ENCODE measurements around the gene AFF2.

Gene AFF2

GRCh38 chrX:148979786-148980185 lies 479.4 kb downstream of the AFF2 start:
- Mint-ChIP-seq H3K4me3 (no peak overlapping the region), H3K36me3 (ENCODE audit: low read depth) (no peaks in the 10 kb centered on the region), H3K9me3 (no peaks in the 10 kb centered on the region), H3K27ac (no peak overlapping the region), H3K27me3 (no peaks in the 10 kb centered on the region), H3K4me1 (peaks cover 3% of the 10 kb centered on the region)
- ATAC-seq = no peak
- no peak for DNase-seq

- ATAC-seq (no peak), DNase-seq (no peak)
- peaks cover 3% of the 10 kb centered on the region for H3K4me1 Mint-ChIP-seq
- no peaks in the 10 kb centered on the region for H3K36me3 Mint-ChIP-seq (ENCODE audit: low read depth)
- no peak overlapping the region for H3K27ac Mint-ChIP-seq
- H3K27me3 Mint-ChIP-seq = no peaks in the 10 kb centered on the region
- H3K4me3 Mint-ChIP-seq = no peak overlapping the region
- H3K9me3 Mint-ChIP-seq = no peaks in the 10 kb centered on the region
Measured at GRCh38 chrX:148984238-148984637, 483.8 kb downstream of the AFF2 start.

DNA sequence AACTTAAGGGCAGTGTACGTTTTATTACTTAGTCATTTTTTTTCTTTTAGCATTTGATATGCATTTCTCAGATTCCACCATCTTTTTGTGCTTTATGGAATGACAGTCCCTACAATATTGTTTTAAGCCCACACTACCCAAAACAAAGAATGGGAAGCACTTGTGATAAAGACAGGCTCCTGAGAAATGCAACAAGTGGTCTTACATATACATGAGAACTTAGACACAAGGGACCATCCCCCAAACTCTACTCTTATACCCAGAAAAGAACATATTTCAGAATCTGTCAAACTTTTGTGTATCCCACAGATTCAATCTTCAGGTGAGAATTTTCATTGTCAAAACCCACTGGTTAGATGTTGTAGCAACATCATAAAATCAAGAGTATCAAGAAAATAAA lies 491.1 kb downstream of the AFF2 start:
- Mint-ChIP-seq H3K27ac (no peak overlapping the region), H3K27me3 (no peaks in the 10 kb centered on the region), H3K4me3 (no peak overlapping the region), H3K4me1 (no peaks in the 10 kb centered on the region), H3K36me3 (ENCODE audit: low read depth) (no peaks in the 10 kb centered on the region), H3K9me3 (no peaks in the 10 kb centered on the region)
- ATAC-seq (no peak), DNase-seq (no peak)

DNA sequence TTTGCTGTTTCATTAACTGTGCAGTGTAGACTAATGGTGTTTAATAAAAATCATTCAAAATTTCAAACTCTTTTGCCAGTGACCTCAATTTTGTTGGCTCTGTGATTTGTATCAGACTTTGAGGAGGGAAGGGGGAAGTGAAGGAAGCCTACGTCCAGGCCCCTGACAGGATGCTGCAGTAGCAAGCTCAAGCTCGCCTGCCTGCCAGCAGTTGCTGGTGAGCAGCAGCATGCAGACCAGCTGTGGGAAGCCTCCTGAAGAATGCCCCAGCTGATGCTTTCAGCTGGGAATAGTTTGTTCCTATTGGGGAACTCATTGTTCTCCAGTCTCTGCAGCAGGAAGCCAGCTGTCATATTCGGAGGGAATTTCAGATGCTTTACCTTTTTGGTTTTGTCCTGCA lies 495.2 kb downstream of the AFF2 start:
- Mint-ChIP-seq H3K27ac (no peak overlapping the region), H3K4me1 (no peaks in the 10 kb centered on the region), H3K9me3 (no peaks in the 10 kb centered on the region), H3K36me3 (ENCODE audit: low read depth) (no peaks in the 10 kb centered on the region), H3K4me3 (no peak overlapping the region), H3K27me3 (no peaks in the 10 kb centered on the region)
- ATAC-seq (no peak), DNase-seq (no peak)

DNA sequence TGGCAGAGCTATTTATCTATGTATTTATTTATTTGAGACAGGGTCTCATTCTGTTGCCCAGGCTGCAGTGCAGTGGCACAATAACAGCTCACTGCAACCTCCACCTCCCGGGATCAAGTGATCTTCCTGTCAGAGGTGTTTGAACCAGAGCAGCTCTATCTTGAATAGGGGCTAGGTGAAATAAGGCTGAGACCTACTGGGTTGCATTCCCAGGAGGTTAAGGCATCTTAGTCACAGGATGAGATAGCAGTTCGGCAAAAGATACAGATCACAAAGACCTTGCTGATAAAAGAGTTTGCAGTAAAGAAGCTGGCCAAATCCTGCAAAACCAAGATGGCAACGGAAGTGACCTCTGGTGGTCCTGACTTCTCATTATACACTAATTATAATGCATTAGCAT lies 501.9 kb downstream of the AFF2 start:
- Mint-ChIP-seq H3K9me3 (no peaks in the 10 kb centered on the region), H3K36me3 (ENCODE audit: low read depth) (no peaks in the 10 kb centered on the region), H3K27ac (no peak overlapping the region), H3K4me1 (no peaks in the 10 kb centered on the region), H3K4me3 (no peak overlapping the region), H3K27me3 (no peaks in the 10 kb centered on the region)
- DNase-seq (no peak), ATAC-seq (no peak)

DNA sequence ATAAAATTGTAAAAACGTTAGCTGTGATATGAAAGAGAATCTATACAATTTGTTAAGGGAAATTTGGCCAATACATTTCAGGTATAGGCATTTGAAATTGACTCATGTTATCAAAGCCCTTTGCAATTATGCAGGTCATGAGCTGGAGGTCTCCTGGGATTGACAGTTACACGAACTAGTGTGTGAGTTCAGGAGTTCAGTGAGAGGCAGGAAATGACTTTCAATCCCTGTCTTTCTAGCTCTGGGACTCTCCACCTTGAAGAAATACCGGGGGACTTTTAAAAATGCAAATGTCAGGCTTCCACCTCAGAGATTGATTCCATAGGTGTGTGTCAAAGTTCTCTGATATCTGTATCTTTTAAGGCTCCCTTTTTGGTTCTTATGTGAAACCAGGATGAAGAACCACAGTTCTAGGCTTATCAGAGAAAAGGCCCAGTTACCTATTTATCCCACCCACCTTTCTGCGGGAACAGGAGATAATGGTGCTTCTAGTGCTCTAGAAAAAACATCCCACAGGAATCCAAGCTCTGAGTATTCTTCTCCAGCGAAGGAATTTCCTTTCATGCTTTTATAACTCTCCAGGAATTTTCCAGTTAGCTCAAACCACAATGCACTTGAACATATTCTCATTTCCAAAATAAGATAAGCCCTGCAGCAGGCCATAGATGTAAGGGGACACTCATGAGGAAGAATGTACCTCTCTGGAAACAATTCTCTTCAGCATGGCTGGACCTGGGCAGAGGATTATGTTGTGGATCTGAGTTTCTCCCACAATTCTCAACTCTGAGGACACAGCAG lies 503.6 kb downstream of the AFF2 start:
- Mint-ChIP-seq H3K9me3 (no peaks in the 10 kb centered on the region), H3K36me3 (ENCODE audit: low read depth) (no peaks in the 10 kb centered on the region), H3K4me3 (no peak overlapping the region), H3K4me1 (no peaks in the 10 kb centered on the region), H3K27me3 (no peaks in the 10 kb centered on the region), H3K27ac (no peak overlapping the region)
- no peak for DNase-seq
- ATAC-seq = no peak

- no peaks in the 10 kb centered on the region for H3K4me1 Mint-ChIP-seq
- no peaks in the 10 kb centered on the region for H3K27me3 Mint-ChIP-seq
- H3K4me3 Mint-ChIP-seq = no peak overlapping the region
- ATAC-seq (no peak), DNase-seq (no peak)
- no peak overlapping the region for H3K27ac Mint-ChIP-seq
- H3K36me3 Mint-ChIP-seq (ENCODE audit: low read depth) = no peaks in the 10 kb centered on the region
- no peaks in the 10 kb centered on the region for H3K9me3 Mint-ChIP-seq
Measured at GRCh38 chrX:149004936-149005335, 504.5 kb downstream of the AFF2 start.

- ATAC-seq = no peak
- Mint-ChIP-seq H3K36me3 (ENCODE audit: low read depth) (no peaks in the 10 kb centered on the region), H3K27ac (no peak overlapping the region), H3K9me3 (no peaks in the 10 kb centered on the region), H3K27me3 (no peaks in the 10 kb centered on the region), H3K4me1 (no peaks in the 10 kb centered on the region), H3K4me3 (no peak overlapping the region)
- DNase-seq = no peak
Measured at GRCh38 chrX:149006235-149006634, 505.8 kb downstream of the AFF2 start.

- Mint-ChIP-seq H3K4me3 (no peak overlapping the region), H3K9me3 (no peaks in the 10 kb centered on the region)
Measured at GRCh38 chrX:149007423-149007822, 507.0 kb downstream of the AFF2 start.

DNA sequence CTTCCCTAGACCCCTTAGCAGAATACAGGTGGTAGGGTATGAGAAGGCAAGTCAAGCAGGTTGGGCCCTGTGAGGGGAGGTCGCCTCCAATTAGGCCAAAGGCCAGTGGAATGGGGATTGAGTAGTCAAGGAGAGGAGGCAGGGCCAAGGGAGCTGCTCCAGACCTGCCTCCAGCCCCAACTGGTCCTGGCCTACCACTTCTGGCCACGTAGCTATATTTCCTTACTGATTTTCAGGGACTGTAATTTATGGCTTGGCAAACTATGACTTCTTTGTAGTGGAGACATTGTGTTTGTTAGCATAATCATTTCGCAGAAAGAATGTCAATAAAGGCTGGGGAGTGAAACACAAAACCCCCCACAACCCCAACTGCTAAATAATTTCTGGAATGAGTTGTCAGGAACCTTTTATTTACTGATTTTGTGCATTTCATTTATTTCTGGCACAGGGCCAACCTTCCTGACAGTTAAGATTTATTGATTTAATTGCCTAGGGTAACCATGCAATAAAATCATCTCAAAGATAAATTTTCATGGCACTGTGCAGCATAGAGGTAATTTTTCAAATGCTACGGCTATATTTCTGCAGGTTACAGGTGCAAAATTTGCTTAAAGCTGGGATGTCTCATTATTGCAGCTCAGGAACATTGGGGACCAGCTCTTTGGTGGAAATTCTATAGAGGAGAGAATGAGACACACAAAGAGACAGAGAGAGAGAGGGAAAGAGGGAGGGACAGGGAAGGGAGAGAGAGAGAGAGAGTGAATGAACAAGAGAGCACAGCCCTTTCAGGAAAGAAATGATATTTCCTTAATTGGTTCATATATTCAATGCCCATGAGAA lies 509.8 kb downstream of the AFF2 start:
- DNase-seq = no peak
- H3K27ac Mint-ChIP-seq = no peak overlapping the region
- no peaks in the 10 kb centered on the region for H3K4me1 Mint-ChIP-seq
- no peaks in the 10 kb centered on the region for H3K9me3 Mint-ChIP-seq
- H3K4me3 Mint-ChIP-seq = no peak overlapping the region
- no peaks in the 10 kb centered on the region for H3K36me3 Mint-ChIP-seq (ENCODE audit: low read depth)
- no peaks in the 10 kb centered on the region for H3K27me3 Mint-ChIP-seq
- ATAC-seq = no peak

More at GRCh38 chrX:149007423-149007822, 507.0 kb downstream of the AFF2 start:
- no peaks in the 10 kb centered on the region for H3K4me1 Mint-ChIP-seq
- H3K27ac Mint-ChIP-seq = no peak overlapping the region
- H3K36me3 Mint-ChIP-seq (ENCODE audit: low read depth) = no peaks in the 10 kb centered on the region
- ATAC-seq = no peak
- DNase-seq = no peak
- H3K27me3 Mint-ChIP-seq = no peaks in the 10 kb centered on the region

DNA sequence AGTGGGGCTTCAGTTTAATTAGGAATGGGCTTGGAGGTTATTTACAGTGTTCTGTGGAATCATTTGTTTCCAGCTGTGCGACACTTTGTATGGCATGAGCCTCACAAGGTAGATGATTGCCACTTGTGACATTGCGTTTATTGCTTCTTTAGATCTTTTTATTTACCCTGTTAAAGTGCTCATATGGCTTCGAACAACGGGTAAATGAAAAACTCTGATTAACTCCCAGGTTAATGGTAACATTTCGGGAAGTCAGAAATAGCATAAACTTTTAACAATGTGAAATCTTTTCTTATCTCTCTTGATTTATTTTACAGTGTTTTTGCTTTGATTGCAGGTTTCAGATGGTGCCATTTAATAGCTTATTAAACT lies 510.4 kb downstream of the AFF2 start:
- Mint-ChIP-seq H3K27ac (no peak overlapping the region), H3K9me3 (no peaks in the 10 kb centered on the region), H3K4me1 (no peaks in the 10 kb centered on the region), H3K36me3 (ENCODE audit: low read depth) (no peaks in the 10 kb centered on the region), H3K27me3 (no peaks in the 10 kb centered on the region), H3K4me3 (no peak overlapping the region)
- no peak for DNase-seq
- no peak for ATAC-seq

DNA sequence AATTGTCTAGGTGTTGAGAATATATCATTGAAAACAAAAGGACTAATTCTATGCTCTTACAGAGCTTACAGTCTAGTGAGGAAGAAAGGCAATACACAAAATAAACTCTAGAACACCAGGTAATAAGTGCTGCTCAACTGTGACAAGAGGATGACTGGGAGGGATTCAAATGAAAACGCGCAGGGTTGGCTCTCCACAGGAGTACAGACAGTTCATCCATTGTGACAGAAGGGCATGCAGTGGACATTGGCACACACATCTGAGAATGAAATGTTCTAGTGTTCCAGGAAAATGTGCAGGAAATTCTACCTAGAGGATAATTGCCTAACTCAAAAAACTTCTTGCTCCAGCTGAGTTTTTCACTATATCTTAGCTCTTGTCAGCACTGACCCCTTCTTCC lies 512.7 kb downstream of the AFF2 start:
- ATAC-seq = no peak
- Mint-ChIP-seq H3K4me3 (no peak overlapping the region), H3K27ac (no peak overlapping the region)

GRCh38 chrX:149021159-149021558 lies 520.7 kb downstream of the AFF2 start:
- ATAC-seq (no peak), DNase-seq (no peak)
- Mint-ChIP-seq H3K27ac (no peak overlapping the region), H3K36me3 (ENCODE audit: low read depth) (no peaks in the 10 kb centered on the region), H3K4me3 (no peak overlapping the region), H3K4me1 (no peaks in the 10 kb centered on the region), H3K27me3 (no peaks in the 10 kb centered on the region), H3K9me3 (peaks cover 14% of the 10 kb centered on the region)

More for the DNA sequence above, 512.7 kb downstream of the AFF2 start:
- no peaks in the 10 kb centered on the region for H3K4me1 Mint-ChIP-seq
- no peaks in the 10 kb centered on the region for H3K27me3 Mint-ChIP-seq
- no peaks in the 10 kb centered on the region for H3K9me3 Mint-ChIP-seq
- H3K36me3 Mint-ChIP-seq (ENCODE audit: low read depth) = no peaks in the 10 kb centered on the region
- DNase-seq = no peak

GRCh38 chrX:149022485-149022884 lies 522.1 kb downstream of the AFF2 start:
- H3K27me3 Mint-ChIP-seq = no peaks in the 10 kb centered on the region

DNA sequence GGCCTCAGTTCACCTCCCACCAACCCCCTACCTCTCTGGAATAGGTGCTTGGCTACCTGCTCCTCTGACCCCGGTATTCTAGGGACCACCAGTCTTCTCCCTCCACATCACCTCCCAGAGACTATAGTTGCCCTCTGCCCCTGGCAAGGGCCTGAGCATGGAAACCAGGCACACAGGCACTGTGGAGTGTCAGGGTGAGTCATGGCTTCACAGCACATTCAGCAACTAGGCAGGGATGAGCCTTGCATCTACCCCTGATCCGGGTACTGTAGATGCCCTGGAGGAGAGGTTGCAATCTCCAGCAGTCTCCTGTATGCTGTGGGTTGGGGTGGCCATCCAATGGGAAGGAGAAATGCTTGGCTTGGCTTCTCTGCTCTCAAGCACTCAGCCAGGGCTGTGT lies 532.0 kb downstream of the AFF2 start:
- no peak for ATAC-seq
- H3K27ac Mint-ChIP-seq = no peak overlapping the region
- no peaks in the 10 kb centered on the region for H3K36me3 Mint-ChIP-seq (ENCODE audit: low read depth)
- no peaks in the 10 kb centered on the region for H3K27me3 Mint-ChIP-seq
- DNase-seq = no peak
- H3K4me3 Mint-ChIP-seq = no peak overlapping the region
- no peaks in the 10 kb centered on the region for H3K9me3 Mint-ChIP-seq
- H3K4me1 Mint-ChIP-seq = no peaks in the 10 kb centered on the region

More at GRCh38 chrX:149022485-149022884, 522.1 kb downstream of the AFF2 start:
- H3K9me3 Mint-ChIP-seq = peaks cover 14% of the 10 kb centered on the region
- no peaks in the 10 kb centered on the region for H3K36me3 Mint-ChIP-seq (ENCODE audit: low read depth)
- no peak for DNase-seq
- no peak overlapping the region for H3K27ac Mint-ChIP-seq
- H3K4me1 Mint-ChIP-seq = no peaks in the 10 kb centered on the region
- ATAC-seq = no peak
- H3K4me3 Mint-ChIP-seq = no peak overlapping the region

All from activated naive CD8-positive, alpha-beta T cell treated with anti-CD3 and anti-CD28 coated beads, Interleukin-2, amount 50 U/mL, for 24 hours (primary cell).